IPS-11a (cell line): ENCODE data around the gene EPB41L2.
"Not testable (repeated sequence)": the region's sequence is repeated elsewhere in the genome, so short reads cannot be mapped to it uniquely, and the experiment has no call there.

Experiments used
- H3K4me3 ChIP-seq: one replicate; pipeline ENCODE4 v1.5.1; 2013; ENCODE audit warnings: low read depth, low read length, control low read depth

EPB41L2 gene

GRCh38 chr6:130824978-130825694 is 237.9 kb downstream of the EPB41L2 start:
- H3K4me3 ChIP-seq = no peak overlapping the region

- no peak overlapping the region for H3K4me3 ChIP-seq
Observed at GRCh38 chr6:130822736-130823135, 240.3 kb downstream of the EPB41L2 start.

GRCh38 chr6:130815200-130816071 is 247.6 kb downstream of the EPB41L2 start:
- H3K4me3 ChIP-seq = no peak overlapping the region

- H3K4me3 ChIP-seq = no peak overlapping the region
Observed at GRCh38 chr6:130814506-130814905, 248.5 kb downstream of the EPB41L2 start.

GRCh38 chr6:130811932-130812331 is 251.1 kb downstream of the EPB41L2 start:
- no peak overlapping the region for H3K4me3 ChIP-seq

GRCh38 chr6:130810307-130811030 is 252.6 kb downstream of the EPB41L2 start:
- no peak overlapping the region for H3K4me3 ChIP-seq

GRCh38 chr6:130801368-130801767 is 261.7 kb downstream of the EPB41L2 start:
- not testable (repeated sequence) for H3K4me3 ChIP-seq

- no peak overlapping the region for H3K4me3 ChIP-seq
Observed at GRCh38 chr6:130797061-130797460, 266.0 kb downstream of the EPB41L2 start.

- H3K4me3 ChIP-seq = no peak overlapping the region
Observed at GRCh38 chr6:130796313-130796905, 266.6 kb downstream of the EPB41L2 start.

GRCh38 chr6:130794738-130795137 is 268.3 kb downstream of the EPB41L2 start:
- H3K4me3 ChIP-seq = no peak overlapping the region

- H3K4me3 ChIP-seq = no peak overlapping the region
Observed at GRCh38 chr6:130794010-130794697, 268.9 kb downstream of the EPB41L2 start.
